Left lung (tissue), 10 donors: ENCODE data around the gene TP53AIP1. TPM values are rescaled to one million over a fixed set of nuclear protein-coding genes. Genes with fewer than 3 reads are reported as not detected.
"Not testable (repeated sequence)": the region's sequence is repeated elsewhere in the genome, so short reads cannot be mapped to it uniquely, and the experiment has no call there.

Experiments used
- ATAC-seq: fragments of 200-7000 bp; cut with Tn5 transposase; one replicate; pipeline ENCODE4 v1.9.1; 2020; ENCODE audit warnings: moderate library complexity
- DNase-seq, 4 donors: peaks; one replicate each; pipeline ENCODE4 v3.0.0-alpha.2; 2013 to 2020
- H3K27ac ChIP-seq, 2 donors: fragments of 200-600 bp; sonication (generic) in 1 of 2; one replicate each; pipeline versions ENCODE4 v1.5.0 to v1.8.0; 2020 to 2021
- H3K27me3 ChIP-seq, 2 donors: fragments of 200-600 bp; sonication (generic) in 1 of 2; one replicate each; pipeline versions ENCODE4 v1.5.0 to v1.8.0; 2020 to 2021
- H3K36me3 ChIP-seq, 2 donors: fragments of 200-600 bp; sonication (generic) in 1 of 2; one replicate each; pipeline versions ENCODE4 v1.5.0 to v1.8.0; 2020 to 2021
- H3K4me1 ChIP-seq, 2 donors: fragments of 200-600 bp; one replicate each; pipeline ENCODE4 v1.8.0; 2021
- H3K4me3 ChIP-seq, 2 donors: fragments of 200-600 bp; sonication (generic) in 1 of 2; one replicate each; pipeline versions ENCODE4 v1.5.0 to v1.8.0; 2020 to 2021; ENCODE audit warnings: mild to moderate bottlenecking in 1 of 2
- H3K9me3 ChIP-seq, 2 donors: fragments of 200-600 bp; sonication (generic) in 1 of 2; one replicate each; pipeline versions ENCODE4 v1.5.0 to v1.8.0; 2020 to 2021
- CTCF ChIP-seq, 2 donors: fragments of 200-600 bp; sonication (generic) in 1 of 2; IDR thresholded peaks; one replicate each; pipeline versions ENCODE4 v1.5.0 to v1.8.0; 2021; ENCODE audit warnings: antibody characterized with exemption in 2 of 2
- intact Hi-C, 2 donors: fragments of 100-400 bp; cut with DNase I; formaldehyde crosslinking; loops; one replicate each; pipeline versions ENCODE4 v1.11.2 to v1.14.2; 2022
- polyA plus RNA-seq, 6 donors: library from polyadenylated mRNA; unstranded; fragments of 120-200 nt; gene quantifications; one replicate each; pipeline ENCODE4 v1.2.1, GENCODE V29; 2013; ENCODE audit not compliant: insufficient read length in 6 of 6
- total RNA-seq, 2 donors: library from RNA; stranded (reverse); fragmentation: NEBNext Ultra II Directional; extraction: Animal tissue kit (Norgen Biotek cat#: 25700); gene quantifications; one replicate each; pipeline ENCODE4 v1.2.1, GENCODE V29; 2021
- donor health status: DM: no; HTN: yes; CAD: no.
- donor health status: DM: no; HTN: no; CAD: no.

The TP53AIP1 gene
- total and polyA plus RNA-seq, 8 donors = 0.31 to 1.4 (median 0.59) TPM; not detected in 1

DNA sequence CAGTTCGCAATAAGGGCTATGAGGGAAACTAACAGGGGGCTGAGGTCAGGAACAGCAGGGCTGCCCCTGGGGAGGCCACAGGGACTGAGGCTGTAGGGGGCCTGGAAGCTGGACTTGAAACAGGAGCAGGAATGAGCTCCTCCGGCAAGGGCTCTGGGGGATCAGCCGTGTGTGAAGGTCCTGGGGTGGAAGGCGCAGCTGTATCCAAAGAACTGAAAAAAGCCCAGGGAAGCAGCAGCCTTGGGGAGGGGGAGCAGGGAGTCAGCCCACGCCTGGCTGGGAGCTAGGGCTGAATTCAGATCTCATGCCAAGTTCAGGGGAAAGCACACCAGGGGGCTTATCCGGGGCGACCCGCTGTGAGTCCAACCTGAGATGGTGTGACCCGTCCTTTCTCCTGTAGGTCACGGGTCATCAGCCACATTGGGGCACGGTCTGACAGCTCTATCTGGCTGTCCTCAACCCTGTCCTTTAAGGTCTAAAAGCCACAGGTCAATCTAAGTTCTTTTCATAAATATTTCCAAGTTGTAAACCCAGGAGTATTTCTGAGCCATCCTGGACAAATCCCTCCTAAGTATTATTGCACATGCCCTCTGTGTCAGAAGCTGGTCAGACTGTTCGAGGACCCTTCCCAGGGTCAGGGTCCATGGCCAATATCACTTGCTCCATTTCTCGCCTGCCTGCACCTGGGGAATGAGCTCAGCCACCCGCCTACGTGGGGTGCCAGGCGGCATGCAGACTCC is 18.0 kb downstream of the TP53AIP1 start:
- DNase-seq (no peak), ATAC-seq (no peak)
- intact Hi-C loops = no loop called here
- peaks cover 0 to 11% of the 10 kb centered on the region in 2 donors for H3K27me3 ChIP-seq
- H3K27ac ChIP-seq = no peak overlapping the region
- H3K4me1 ChIP-seq = no peaks in the 10 kb centered on the region
- TF ChIP-seq CTCF (IDR thresholded peaks at IDR 0.05) = no peak
- no peak overlapping the region for H3K4me3 ChIP-seq
- no peaks in the 10 kb centered on the region for H3K36me3 ChIP-seq
- H3K9me3 ChIP-seq = no peaks in the 10 kb centered on the region

- no peak overlapping the region for H3K4me3 ChIP-seq
- H3K9me3 ChIP-seq = no peaks in the 10 kb centered on the region
- H3K36me3 ChIP-seq = no peaks in the 10 kb centered on the region
- no peak for TF ChIP-seq CTCF (IDR thresholded peaks at IDR 0.05)
- intact Hi-C loops = no loop called here
- H3K27ac ChIP-seq = no peak overlapping the region
- H3K27me3 ChIP-seq = peaks cover 0 to 11% of the 10 kb centered on the region in 2 donors
- no peaks in the 10 kb centered on the region for H3K4me1 ChIP-seq
- ATAC-seq = no peak
- no peak for DNase-seq
Observed at GRCh38 chr11:128924104-128924503, 18.6 kb downstream of the TP53AIP1 start.

GRCh38 chr11:128921793-128922192 is 20.9 kb downstream of the TP53AIP1 start:
- intact Hi-C loops = no loop called here
- Histone ChIP-seq H3K4me1 (no peaks in the 10 kb centered on the region), H3K36me3 (no peaks in the 10 kb centered on the region), H3K9me3 (no peaks in the 10 kb centered on the region), H3K27me3 (peaks cover 0 to 9% of the 10 kb centered on the region in 2 donors), H3K27ac (no peak overlapping the region), H3K4me3 (no peak overlapping the region)
- ATAC-seq (no peak), DNase-seq (no peak)
- no peak for TF ChIP-seq CTCF (IDR thresholded peaks at IDR 0.05)

DNA sequence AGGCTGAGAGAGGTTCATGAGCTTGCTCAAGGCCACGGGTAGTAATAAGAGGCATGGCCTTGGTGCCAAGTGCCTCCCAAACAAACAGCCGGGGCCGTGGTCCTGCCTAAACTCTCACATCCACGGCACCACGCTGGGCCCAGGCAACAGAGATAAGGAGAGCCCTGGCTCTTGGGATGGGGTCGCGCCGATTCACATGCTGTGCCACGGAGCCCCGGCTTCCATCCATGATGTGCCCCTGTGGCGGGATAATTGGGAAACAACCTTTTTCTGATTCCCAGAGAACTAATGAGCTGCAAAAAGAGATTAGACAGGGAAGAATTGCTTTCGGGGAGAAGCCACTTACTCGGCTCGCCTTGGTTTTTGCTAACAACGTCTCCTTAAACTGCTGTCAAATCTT is 22.0 kb downstream of the TP53AIP1 start:
- no peaks in the 10 kb centered on the region for H3K4me1 ChIP-seq
- no peaks in the 10 kb centered on the region for H3K27me3 ChIP-seq
- no peaks in the 10 kb centered on the region for H3K9me3 ChIP-seq
- H3K4me3 ChIP-seq = no peak overlapping the region
- intact Hi-C loops = no loop called here
- no peaks in the 10 kb centered on the region for H3K36me3 ChIP-seq
- no peak overlapping the region for H3K27ac ChIP-seq
- DNase-seq (no peak), ATAC-seq (no peak)
- TF ChIP-seq CTCF (IDR thresholded peaks at IDR 0.05) = no peak

- H3K9me3 ChIP-seq, intact Hi-C loops, H3K27ac ChIP-seq, H3K27me3 ChIP-seq, H3K4me1 ChIP-seq, ATAC-seq, H3K36me3 ChIP-seq, H3K4me3 ChIP-seq, DNase-seq: not testable (repeated sequence)
Observed at GRCh38 chr11:128919635-128920034, 23.0 kb downstream of the TP53AIP1 start.

DNA sequence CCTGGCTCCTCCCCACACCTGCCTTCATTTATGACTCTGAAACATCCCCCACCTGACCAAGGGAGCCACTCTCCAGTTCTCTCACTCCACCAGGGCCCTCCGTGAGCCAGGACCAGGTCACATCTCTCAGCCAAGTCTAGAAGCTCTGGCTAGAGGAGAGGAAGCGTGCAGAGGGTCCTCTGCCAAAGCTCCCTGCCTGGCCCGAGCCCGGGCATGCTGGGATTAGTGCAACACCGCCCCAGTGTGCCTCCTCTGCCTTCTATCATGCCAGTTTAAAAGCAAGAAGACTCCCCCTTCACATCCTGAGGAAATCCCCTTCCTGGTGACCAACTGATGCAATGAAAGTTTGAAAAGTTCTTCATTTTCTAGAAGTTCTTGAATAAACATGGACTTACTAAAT is 23.5 kb downstream of the TP53AIP1 start:
- no peaks in the 10 kb centered on the region for H3K27me3 ChIP-seq
- no peak for TF ChIP-seq CTCF (IDR thresholded peaks at IDR 0.05)
- no peaks in the 10 kb centered on the region for H3K4me1 ChIP-seq
- DNase-seq (no peak), ATAC-seq (no peak)
- no peaks in the 10 kb centered on the region for H3K36me3 ChIP-seq
- intact Hi-C loops = no loop called here
- no peaks in the 10 kb centered on the region for H3K9me3 ChIP-seq
- H3K4me3 ChIP-seq = no peak overlapping the region
- H3K27ac ChIP-seq = no peak overlapping the region
